ENCODE results near the gene SSPN.

SSPN gene

GRCh38 chr12:26287671-26288381 is 92.5 kb downstream of the SSPN start:
- DNase-seq, result no peak

- no peak for DNase-seq
Measured at GRCh38 chr12:26290565-26290964, 95.2 kb downstream of the SSPN start.

- no peak for DNase-seq
Measured at GRCh38 chr12:26292596-26292995, 97.2 kb downstream of the SSPN start.

- no peak for DNase-seq
Measured at GRCh38 chr12:26293612-26294011, 98.2 kb downstream of the SSPN start.

GRCh38 chr12:26295001-26295400 is 99.6 kb downstream of the SSPN start:
- DNase-seq, result no peak

- DNase-seq, result peak; percentile 72
Measured at GRCh38 chr12:26297396-26298070, 102.2 kb downstream of the SSPN start.

GRCh38 chr12:26298785-26299621 is 103.6 kb downstream of the SSPN start:
- DNase-seq, result peak; percentile 85

- no peak for DNase-seq
Measured at GRCh38 chr12:26299751-26300150, 104.4 kb downstream of the SSPN start.
